ENCODE measurements around the gene NFS1. TPM values are rescaled to one million over a fixed set of nuclear protein-coding genes. Genes with fewer than 3 reads are reported as not detected.

NFS1 gene
- total and polyA plus RNA-seq, 2 of the 4 experiments (the other 2 are of a cell fraction), result 16.5 to 35.6 TPM

DNA sequence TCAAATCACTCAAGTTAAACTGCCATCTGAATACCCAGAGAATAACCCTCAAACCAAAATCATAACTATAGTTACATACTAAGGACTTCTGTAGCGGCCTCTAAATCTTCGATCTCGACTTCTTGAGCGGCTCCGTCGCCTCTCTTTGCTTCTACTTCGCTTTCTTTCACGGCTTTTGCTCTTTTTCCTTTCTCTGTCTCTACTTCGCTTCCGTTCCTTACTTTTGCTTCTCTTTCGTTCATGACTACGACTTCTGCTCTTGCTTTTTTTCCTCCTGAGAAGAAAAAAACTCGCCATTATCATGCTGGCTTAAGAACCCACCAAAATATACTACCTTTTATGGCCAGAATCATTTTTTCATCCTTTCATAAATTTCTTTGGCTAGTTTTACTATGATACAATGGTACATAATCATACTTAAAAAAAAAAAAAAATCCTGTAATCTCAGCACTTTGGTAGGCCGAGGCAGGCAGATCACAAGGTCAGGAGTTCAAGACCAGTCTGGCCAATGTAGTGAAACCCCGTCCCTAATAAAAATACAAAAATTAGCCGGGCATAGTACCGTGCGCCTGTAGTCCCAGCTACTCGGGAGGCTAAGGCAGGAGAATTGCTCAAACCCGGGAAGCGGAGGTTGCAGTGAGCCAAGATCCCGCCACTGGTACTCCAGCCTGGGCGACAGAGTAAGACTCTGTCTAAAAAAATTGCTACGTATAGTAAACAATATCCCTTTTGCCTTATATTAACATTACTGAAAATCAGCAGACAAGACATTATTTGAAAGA, 32.9 kb upstream of the NFS1 start:
- CTCF ChIA-PET, result no interaction called here
- Histone ChIP-seq H3K9me1 (ENCODE audit: insufficient read depth, low read length) (no peaks in the 10 kb centered on the region; the same call in 1 of the 2 replicates), H4K8ac (ENCODE audit: low read depth in 2 of 2, low read length in 2 of 2) (no peak overlapping the region), H2BK20ac (ENCODE audit: low read depth, low read length) (no peak overlapping the region), H3K27ac (ENCODE audit: insufficient read depth, low read length) (no peak overlapping the region), H2AK5ac (ENCODE audit: low read depth, low read length) (no peak overlapping the region), H3K56ac (ENCODE audit: extremely low read depth, insufficient read depth, low read length) (no peak overlapping the region), H2BK15ac (ENCODE audit: low read depth, low read length) (no peak overlapping the region), H4K20me1 (ENCODE audit: insufficient read depth, low read length) (peaks cover 96% of the 10 kb centered on the region), H3K9me3 (ENCODE audit: control insufficient read depth, insufficient read depth, low read length) (no peaks in the 10 kb centered on the region), H4K5ac (ENCODE audit: low read depth, low read length) (no peak overlapping the region), H3K36me3 (ENCODE audit: control insufficient read depth, insufficient read depth, low read length) (peaks cover 68% of the 10 kb centered on the region), H2BK5ac (ENCODE audit: low read depth, low read length, poor library complexity, severe bottlenecking) (no peak overlapping the region), H3K23ac (ENCODE audit: low read depth, low read length) (no peak overlapping the region), H3K4me2 (ENCODE audit: low read depth, low read length) (no peak overlapping the region), H4K91ac (ENCODE audit: insufficient read depth, low read depth, low read length) (no peak overlapping the region), H2AFZ (replicated peaks; ENCODE audit: low read length, poor library complexity) (no peak overlapping the region), H3K79me1 (ENCODE audit: low read depth in 1 of 2, low read length in 2 of 2) (peaks cover 0 to 33% of the 10 kb centered on the region in 2 experiments; a peak in 3 of 4 replicates), H3K18ac (ENCODE audit: low read depth, low read length) (no peak overlapping the region), H3K9ac (ENCODE audit: low read depth, low read length) (no peak overlapping the region), H3K4me1 (ENCODE audit: control insufficient read depth, insufficient read depth, low read length) (0 out of 2 replicates have a peak, but pooled peaks cover 2% of the 10 kb centered on the region), H3K4me3 (ENCODE audit: insufficient read depth, low read depth, low read length) (no peak overlapping the region), H3K27me3 (ENCODE audit: control insufficient read depth, insufficient read depth, low read length) (no peaks in the 10 kb centered on the region), H3K14ac (replicated peaks; ENCODE audit: low read depth, low read length) (no peak overlapping the region), H3K4ac (ENCODE audit: low read depth, low read length) (no peak overlapping the region), H2AK9ac (replicated peaks; ENCODE audit: low read depth, low read length, poor library complexity) (no peak overlapping the region), H2BK120ac (ENCODE audit: low read depth, low read length) (no peak overlapping the region)
- POLR2A ChIA-PET (ENCODE audit: unreplicated experiment), result interaction anchor here (0.6 kb wide), 1 partner anchor 10 kb away, joined by 3 read pairs; the partner anchor contains the start of gene RBM39
- intact Hi-C loops (cut with micrococcal nuclease) (no loop called here), in situ Hi-C loops (cut with MboI; ENCODE audit: low sequenced_read_pairs) (no loop called here), dilution Hi-C loops (cut with HindIII; ENCODE audit: low sequenced_read_pairs, unreplicated experiment) (no loop called here)
- 91% methylated on average over 13 of the region's 24 CpGs; no CpG with 5 or more reads in 1 of the 2 experiments for WGBS, 2 experiments (ENCODE audit: extremely low coverage in 2 of 2, insufficient read length in 1 of 2)
- no TSS peak for BruUV-seq (replicated peaks)
- ATAC-seq (ENCODE audit: low read depth), result no peak
- DNase-seq, result no peak
- TF ChIP-seq MXI1 (IDR thresholded peaks at IDR 0.05; ENCODE audit: borderline replicate concordance, low read depth, low read length) (no peak), RFX5 (IDR thresholded peaks at IDR 0.05; ENCODE audit: low read depth, low read length) (no peak), MAZ (IDR thresholded peaks at IDR 0.05; ENCODE audit: borderline replicate concordance, low read depth, low read length) (no peak), BHLHE40 (IDR thresholded peaks at IDR 0.05; ENCODE audit: low read depth, low read length) (no peak), RCOR1 (IDR thresholded peaks at IDR 0.05; ENCODE audit: insufficient replicate concordance, low read length) (no peak), CEBPB (IDR thresholded peaks at IDR 0.05; ENCODE audit: low read depth, low read length) (no peak), MAFK (IDR thresholded peaks at IDR 0.05; ENCODE audit: low read depth, low read length) (no peak), SMC3 (IDR thresholded peaks at IDR 0.05; ENCODE audit: low read depth, low read length) (no peak), POLR2A (IDR thresholded peaks at IDR 0.05; ENCODE audit: low read depth, low read length) (no peak), NFE2L2 (IDR thresholded peaks at IDR 0.05; ENCODE audit: low read depth, low read length) (no peak), FOS (IDR thresholded peaks at IDR 0.05; ENCODE audit: low read depth, low read length) (no peak), CHD1 (IDR thresholded peaks at IDR 0.05; ENCODE audit: low read depth, low read length) (no peak), RAD21 (IDR thresholded peaks at IDR 0.05; ENCODE audit: low read length) (no peak)
- TF ChIP-seq, protein P1, sequence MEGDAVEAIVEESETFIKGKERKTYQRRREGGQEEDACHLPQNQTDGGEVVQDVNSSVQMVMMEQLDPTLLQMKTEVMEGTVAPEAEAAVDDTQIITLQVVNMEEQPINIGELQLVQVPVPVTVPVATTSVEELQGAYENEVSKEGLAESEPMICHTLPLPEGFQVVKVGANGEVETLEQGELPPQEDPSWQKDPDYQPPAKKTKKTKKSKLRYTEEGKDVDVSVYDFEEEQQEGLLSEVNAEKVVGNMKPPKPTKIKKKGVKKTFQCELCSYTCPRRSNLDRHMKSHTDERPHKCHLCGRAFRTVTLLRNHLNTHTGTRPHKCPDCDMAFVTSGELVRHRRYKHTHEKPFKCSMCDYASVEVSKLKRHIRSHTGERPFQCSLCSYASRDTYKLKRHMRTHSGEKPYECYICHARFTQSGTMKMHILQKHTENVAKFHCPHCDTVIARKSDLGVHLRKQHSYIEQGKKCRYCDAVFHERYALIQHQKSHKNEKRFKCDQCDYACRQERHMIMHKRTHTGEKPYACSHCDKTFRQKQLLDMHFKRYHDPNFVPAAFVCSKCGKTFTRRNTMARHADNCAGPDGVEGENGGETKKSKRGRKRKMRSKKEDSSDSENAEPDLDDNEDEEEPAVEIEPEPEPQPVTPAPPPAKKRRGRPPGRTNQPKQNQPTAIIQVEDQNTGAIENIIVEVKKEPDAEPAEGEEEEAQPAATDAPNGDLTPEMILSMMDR (conservative IDR thresholded peaks at IDR 0.05; ENCODE audit: low read depth, low read length), result no peak
- TF ChIP-seq, protein P2, sequence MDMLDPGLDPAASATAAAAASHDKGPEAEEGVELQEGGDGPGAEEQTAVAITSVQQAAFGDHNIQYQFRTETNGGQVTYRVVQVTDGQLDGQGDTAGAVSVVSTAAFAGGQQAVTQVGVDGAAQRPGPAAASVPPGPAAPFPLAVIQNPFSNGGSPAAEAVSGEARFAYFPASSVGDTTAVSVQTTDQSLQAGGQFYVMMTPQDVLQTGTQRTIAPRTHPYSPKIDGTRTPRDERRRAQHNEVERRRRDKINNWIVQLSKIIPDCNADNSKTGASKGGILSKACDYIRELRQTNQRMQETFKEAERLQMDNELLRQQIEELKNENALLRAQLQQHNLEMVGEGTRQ (IDR thresholded peaks at IDR 0.05; ENCODE audit: low read depth, low read length), result no peak
